ENCODE results near the gene DDX4.

- TF ChIP-seq ASH1L (IDR thresholded peaks at IDR 0.05; ENCODE audit: borderline replicate concordance, low read depth, partially characterized antibody), result no peak
- TF ChIP-seq SP2 (IDR thresholded peaks at IDR 0.05; ENCODE audit: extremely low read depth, low read depth, low read length, poor library complexity, severe bottlenecking), result no peak
- no peak for TF ChIP-seq ZC3H8 (IDR thresholded peaks at IDR 0.05)
- TF ChIP-seq CTCF (IDR thresholded peaks at IDR 0.05 in 2 of 3, conservative IDR thresholded peaks at IDR 0.05 in 1 of 3; ENCODE audit: insufficient read depth in 2 of 3, low read depth in 1 of 3, low read length in 3 of 3), result no peak
- no peak for TF ChIP-seq BCL6 (CRISPR knock-in tag; IDR thresholded peaks at IDR 0.05)
- no peak for TF ChIP-seq EP300 (IDR thresholded peaks at IDR 0.05; ENCODE audit: low read length)
- TF ChIP-seq RBFOX2 (IDR thresholded peaks at IDR 0.05; ENCODE audit: low read depth, low read length), result no peak
- TF ChIP-seq ATF7 (IDR thresholded peaks at IDR 0.05), result no peak
- TF ChIP-seq JUND (IDR thresholded peaks at IDR 0.05; ENCODE audit: borderline replicate concordance, low read depth, low read length), result no peak
- no peak for TF ChIP-seq JUND (tag; IDR thresholded peaks at IDR 0.05; ENCODE audit: borderline replicate concordance, low read depth, low read length)
- no peak for TF ChIP-seq ZFP91 (CRISPR knock-in tag; IDR thresholded peaks at IDR 0.05)
- no peak for TF ChIP-seq SAP30 (IDR thresholded peaks at IDR 0.05; ENCODE audit: borderline replicate concordance, insufficient read depth, low read depth, low read length, poor library complexity, severe bottlenecking)
- no peak for TF ChIP-seq CBX1 (IDR thresholded peaks at IDR 0.05; ENCODE audit: low read depth)
- no peak for TF ChIP-seq CREB1 (IDR thresholded peaks at IDR 0.05)
- no peak for TF ChIP-seq CREB1 (CRISPR knock-in tag; IDR thresholded peaks at IDR 0.05)
These were observed 11.5 kb downstream of the DDX4 start for GRCh38 chr5:55749387-55749786.
